ENCODE data around the gene ETV6.
"Not testable (repeated sequence)": the region's sequence is repeated elsewhere in the genome, so short reads cannot be mapped to it uniquely, and the experiment has no call there.

The ETV6 gene

DNA sequence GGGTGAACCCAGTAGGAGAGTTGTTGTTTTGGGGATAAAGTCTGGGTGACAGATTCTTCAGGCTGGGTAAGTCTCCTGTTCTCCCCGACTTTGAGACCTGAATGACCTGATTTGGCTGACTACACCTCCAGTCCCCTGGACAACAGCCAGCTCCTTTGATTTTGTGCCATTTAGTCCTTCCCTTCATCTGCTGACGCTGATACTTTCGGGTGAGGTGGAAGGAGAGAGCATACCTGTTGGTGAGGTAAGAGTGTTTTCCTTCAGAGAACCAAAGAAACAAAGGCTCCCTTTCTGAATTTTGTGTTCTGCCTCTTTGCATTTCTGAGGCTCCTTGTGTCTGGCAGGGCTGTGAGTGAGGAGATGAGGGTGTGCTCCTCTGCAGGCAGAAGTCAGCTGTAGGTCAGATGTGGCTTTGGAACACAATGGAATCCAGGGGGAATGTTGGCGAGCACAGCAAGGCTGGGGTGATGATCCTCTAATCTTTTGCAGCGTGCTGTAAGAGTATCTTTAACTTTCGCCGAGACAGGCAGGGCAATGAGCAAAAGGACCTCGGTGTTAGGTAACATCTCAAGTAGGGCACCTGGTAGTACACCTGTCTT, 12.1 kb downstream of the ETV6 start:
- no peak for DNase-seq

DNA sequence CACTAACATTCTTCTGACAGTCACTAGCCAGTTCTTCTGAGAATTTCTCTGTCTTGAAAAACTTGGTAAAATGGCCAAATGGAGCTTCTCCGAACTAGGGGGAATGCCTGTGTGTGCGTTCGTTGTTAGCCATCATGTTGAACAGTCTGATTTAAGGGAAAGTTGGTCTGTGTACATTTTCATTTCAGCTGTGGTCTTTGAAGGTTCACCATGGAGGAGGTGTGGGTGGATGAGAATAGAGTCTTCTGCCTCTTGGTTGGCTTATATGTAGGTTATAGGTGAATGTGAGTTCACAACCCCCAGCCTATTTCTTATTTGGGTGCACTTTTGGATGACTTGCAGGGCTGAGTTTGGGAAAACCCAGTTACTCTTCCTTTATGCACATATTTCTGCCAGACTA, 12.9 kb downstream of the ETV6 start:
- in situ Hi-C loops (cut with HindIII; ENCODE audit: low pct_ligation_motif_present, low pct_unique_long_range_greater_than_20kb, low sequenced_read_pairs), result no loop called here
- DNase-seq, result no peak

More for the DNA sequence above, 12.1 kb downstream of the ETV6 start:
- in situ Hi-C loops (cut with HindIII; ENCODE audit: low pct_ligation_motif_present, low pct_unique_long_range_greater_than_20kb, low sequenced_read_pairs), result no loop called here

GRCh38 chr12:11663130-11663529, 13.7 kb downstream of the ETV6 start:
- in situ Hi-C loops (cut with HindIII; ENCODE audit: low pct_ligation_motif_present, low pct_unique_long_range_greater_than_20kb, low sequenced_read_pairs), result no loop called here
- no peak for DNase-seq

DNA sequence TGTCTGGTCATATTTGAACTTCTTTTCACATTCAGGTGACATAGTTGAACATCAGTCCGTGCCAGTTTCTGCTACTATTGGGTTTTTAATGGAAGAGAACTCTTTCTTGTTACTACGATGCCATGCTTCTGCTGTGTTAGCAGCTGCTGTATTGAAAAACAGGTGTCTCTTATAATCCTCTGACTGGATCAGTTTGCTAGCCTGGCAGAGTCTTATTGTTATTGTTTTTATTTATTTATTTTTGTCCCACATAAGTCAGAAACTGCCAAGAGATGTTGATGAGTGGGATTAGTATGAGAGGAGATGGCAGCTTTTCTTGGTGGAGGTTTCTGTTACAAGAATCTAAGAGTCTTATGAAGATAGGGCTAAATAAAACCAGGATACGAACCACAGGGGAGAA, 14.6 kb downstream of the ETV6 start:
- in situ Hi-C loops (cut with HindIII; ENCODE audit: low pct_ligation_motif_present, low pct_unique_long_range_greater_than_20kb, low sequenced_read_pairs), result no loop called here
- no peak for DNase-seq

DNA sequence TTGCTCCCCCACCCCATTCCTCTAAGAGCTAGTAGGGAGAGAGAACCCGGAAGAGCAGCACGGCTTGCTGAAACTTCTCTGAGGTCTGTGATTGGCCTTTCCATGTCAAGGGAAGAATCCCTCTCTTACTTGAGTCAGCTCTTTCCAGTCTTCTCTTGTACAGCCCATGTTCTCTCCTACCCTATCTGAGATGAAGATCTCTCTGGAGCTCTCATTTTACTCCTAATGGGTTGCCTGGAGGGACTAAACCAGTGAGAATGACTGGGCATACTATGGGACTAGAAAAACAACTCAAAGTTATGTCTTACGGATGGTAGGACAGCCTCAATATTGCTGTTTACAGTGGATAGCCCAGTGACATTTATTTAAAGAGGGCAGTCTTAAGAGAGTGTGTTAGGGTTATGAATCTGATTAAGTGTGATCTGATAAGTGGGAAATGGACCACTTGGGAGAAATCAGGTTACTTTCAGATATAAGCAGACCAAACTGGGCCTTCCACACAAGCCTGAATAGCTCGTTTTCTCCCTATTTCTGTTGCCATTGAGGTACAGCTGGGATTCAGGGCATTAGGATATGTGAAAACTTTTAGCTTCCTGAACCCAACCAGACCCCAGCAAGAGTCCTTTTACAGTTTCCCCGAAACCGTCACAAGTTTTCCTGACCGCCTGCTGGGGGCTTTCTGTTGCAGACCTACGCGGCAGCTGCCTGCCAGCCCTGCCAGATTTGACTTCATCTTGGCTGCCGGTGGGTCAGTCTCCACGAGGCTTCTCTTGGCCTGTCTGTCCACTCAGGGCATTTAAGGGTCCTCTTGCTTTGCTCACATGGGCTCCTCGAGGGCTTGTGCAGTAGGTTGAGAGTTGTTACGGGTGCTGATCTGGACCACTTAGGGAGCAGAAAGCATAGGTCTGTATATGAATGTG, 16.9 kb downstream of the ETV6 start:
- in situ Hi-C loops (cut with HindIII; ENCODE audit: low pct_ligation_motif_present, low pct_unique_long_range_greater_than_20kb, low sequenced_read_pairs), result no loop called here
- DNase-seq, result no peak

- in situ Hi-C loops (cut with HindIII; ENCODE audit: low pct_ligation_motif_present, low pct_unique_long_range_greater_than_20kb, low sequenced_read_pairs), result no loop called here
- no peak for DNase-seq
These were observed 17.7 kb downstream of the ETV6 start for GRCh38 chr12:11667171-11667570.

GRCh38 chr12:11668611-11669010, 19.1 kb downstream of the ETV6 start:
- DNase-seq, result no peak
- in situ Hi-C loops (cut with HindIII; ENCODE audit: low pct_ligation_motif_present, low pct_unique_long_range_greater_than_20kb, low sequenced_read_pairs), result no loop called here

DNA sequence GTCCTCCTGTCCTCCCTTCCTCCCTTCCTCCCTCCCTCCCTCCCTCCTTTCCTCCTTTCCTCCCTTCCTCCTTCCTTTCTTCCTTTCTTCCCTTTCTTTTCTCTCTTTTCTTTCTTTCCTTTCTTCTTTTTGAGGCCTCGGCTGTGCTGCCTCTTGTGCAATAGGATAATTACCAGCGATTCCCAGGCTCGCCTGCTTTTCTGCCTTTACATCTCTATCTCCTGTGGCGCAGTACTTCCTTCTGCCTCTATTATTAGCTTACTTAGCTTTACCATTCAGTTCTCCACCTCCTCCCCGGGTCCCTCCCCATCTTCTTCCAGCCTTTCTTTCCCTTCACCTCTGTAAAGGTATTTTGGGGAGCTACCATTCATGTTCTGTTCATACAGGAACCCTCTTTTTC, 19.9 kb downstream of the ETV6 start:
- DNase-seq, result no peak
- in situ Hi-C loops (cut with HindIII; ENCODE audit: low pct_ligation_motif_present, low pct_unique_long_range_greater_than_20kb, low sequenced_read_pairs), result no loop called here

- in situ Hi-C loops (cut with HindIII; ENCODE audit: low pct_ligation_motif_present, low pct_unique_long_range_greater_than_20kb, low sequenced_read_pairs), result no loop called here
- DNase-seq, result no peak
These were observed 23.1 kb downstream of the ETV6 start for GRCh38 chr12:11672256-11673191.

DNA sequence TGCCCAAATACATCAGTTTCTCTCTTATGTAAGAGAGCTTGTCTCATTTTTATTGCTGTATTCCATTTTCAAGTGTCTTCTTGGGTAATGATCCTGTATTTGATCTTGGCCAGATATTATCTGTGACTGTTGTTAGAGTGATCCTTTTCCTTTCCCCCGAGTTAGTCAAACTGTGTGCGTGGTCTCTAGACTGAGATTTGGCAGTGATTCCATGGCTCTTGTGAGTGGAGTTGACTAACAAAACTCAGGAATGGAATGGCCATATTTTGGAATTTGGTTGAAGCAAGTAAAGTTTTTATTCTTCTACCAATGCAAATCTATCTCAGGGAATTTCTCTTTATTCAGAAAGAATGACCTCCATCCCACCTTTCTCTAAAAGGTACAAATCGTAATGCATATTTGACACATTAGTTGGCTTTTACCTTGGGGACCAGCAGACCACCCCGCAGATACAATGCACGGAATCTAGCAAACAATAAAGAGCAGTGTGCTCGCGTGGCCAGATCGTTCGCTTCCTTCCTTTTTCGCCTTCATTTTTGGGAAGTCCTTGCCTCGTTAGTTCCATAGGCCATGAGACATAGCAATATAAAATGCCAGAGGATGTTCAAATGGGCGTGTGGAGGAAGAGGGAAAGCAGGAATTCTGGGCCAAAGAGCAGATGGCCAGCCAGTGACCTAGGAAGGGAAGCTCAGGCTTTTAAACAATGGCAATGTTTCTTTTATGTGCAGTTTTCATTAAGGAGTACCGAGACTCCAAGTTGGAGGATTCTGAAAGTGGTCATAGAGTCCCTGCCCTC, 24.4 kb downstream of the ETV6 start:
- in situ Hi-C loops (cut with HindIII; ENCODE audit: low pct_ligation_motif_present, low pct_unique_long_range_greater_than_20kb, low sequenced_read_pairs), result no loop called here
- DNase-seq, result no peak

- in situ Hi-C loops (cut with HindIII; ENCODE audit: low pct_ligation_motif_present, low pct_unique_long_range_greater_than_20kb, low sequenced_read_pairs), result no loop called here
- DNase-seq, result no peak
These were observed 25.5 kb downstream of the ETV6 start for GRCh38 chr12:11674894-11675390.

DNA sequence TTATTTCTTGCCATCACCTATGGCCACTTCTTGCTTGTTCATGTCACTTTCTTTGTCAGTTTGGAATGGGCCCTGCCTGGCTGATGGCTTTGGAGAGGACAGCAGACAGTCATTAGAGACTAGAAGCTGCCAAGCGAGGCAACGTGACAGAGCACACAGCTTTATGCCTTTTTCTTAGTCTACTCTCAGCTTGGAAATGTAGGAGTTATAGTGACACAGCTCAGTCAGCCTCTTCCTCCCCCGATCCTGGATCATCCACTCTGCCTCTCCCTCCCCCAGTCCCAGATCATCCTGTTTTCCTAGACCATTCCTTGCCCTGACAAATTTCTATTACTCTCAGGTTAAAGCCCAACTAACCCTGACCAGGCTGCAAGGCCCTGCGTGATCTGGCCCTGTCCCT, 26.6 kb downstream of the ETV6 start:
- DNase-seq, result no peak

DNA sequence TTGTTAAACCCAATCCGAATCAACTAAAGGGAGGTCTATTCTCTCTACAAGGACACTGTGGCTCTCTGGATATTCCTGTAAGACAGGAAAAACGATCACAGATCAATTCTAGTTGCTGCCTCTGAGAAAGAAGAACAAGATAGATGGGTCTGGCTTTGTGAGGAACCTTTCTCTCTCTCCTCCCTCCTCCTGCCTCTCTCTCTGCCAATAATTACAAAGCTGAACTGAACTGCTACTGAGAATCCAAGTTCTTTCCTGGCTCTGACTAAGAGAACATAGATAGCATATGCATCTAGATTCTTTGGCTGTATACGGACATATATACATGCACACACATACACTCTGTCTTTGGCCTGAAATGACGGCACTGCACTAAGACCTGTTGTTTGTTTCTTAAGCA, 27.6 kb downstream of the ETV6 start:
- no peak for DNase-seq
- in situ Hi-C loops (cut with HindIII; ENCODE audit: low pct_ligation_motif_present, low pct_unique_long_range_greater_than_20kb, low sequenced_read_pairs), result no loop called here

More for the DNA sequence above, 26.6 kb downstream of the ETV6 start:
- in situ Hi-C loops (cut with HindIII; ENCODE audit: low pct_ligation_motif_present, low pct_unique_long_range_greater_than_20kb, low sequenced_read_pairs), result no loop called here

- in situ Hi-C loops (cut with HindIII; ENCODE audit: low pct_ligation_motif_present, low pct_unique_long_range_greater_than_20kb, low sequenced_read_pairs), result no loop called here
These were observed 28.3 kb downstream of the ETV6 start for GRCh38 chr12:11677752-11678151.

DNA sequence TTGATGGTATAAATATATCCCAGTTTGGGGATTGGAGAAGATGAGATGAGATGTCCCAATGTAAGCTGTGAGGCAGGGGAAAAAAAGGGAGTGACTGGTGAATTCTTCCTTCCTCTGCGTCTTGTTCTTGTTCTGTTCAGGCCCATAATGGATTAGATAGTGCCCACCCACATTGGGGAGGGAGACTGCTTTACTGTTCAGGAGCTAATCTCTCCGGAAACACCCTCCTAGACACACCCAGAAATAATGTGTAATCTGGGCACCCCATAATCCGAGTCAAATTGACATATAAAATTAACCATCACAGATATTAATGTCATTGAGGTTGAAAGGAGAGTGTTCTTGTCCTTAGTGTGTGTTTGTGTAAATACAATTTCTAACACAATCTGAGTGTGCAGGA, 29.3 kb downstream of the ETV6 start:
- in situ Hi-C loops (cut with HindIII; ENCODE audit: low pct_ligation_motif_present, low pct_unique_long_range_greater_than_20kb, low sequenced_read_pairs), result no loop called here
- DNase-seq, result no peak

More at GRCh38 chr12:11677752-11678151, 28.3 kb downstream of the ETV6 start:
- DNase-seq, result no peak

GRCh38 chr12:11681207-11681606, 31.7 kb downstream of the ETV6 start:
- in situ Hi-C loops (cut with HindIII; ENCODE audit: low pct_ligation_motif_present, low pct_unique_long_range_greater_than_20kb, low sequenced_read_pairs), result no loop called here

DNA sequence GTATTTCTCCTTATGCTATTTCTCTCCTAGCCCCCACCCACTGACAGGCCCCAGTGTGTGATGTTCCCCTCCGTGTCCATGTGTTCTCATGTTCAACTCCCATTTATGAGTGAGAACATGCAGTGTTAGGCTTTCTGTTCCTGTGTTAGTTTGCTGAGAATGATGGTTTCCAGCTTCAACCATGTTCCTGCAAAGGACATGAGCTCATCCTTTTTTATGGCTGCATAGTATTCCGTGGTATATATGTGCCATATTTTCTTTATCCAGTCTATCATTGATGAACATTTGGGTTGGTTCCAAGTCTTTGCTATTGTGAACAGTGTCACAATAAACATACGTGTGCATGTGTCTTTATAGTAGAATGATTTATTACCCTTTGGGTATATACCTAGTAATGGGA, 32.2 kb downstream of the ETV6 start:
- in situ Hi-C loops (cut with HindIII; ENCODE audit: low pct_ligation_motif_present, low pct_unique_long_range_greater_than_20kb, low sequenced_read_pairs); DNase-seq: not testable (repeated sequence)

More at GRCh38 chr12:11681207-11681606, 31.7 kb downstream of the ETV6 start:
- DNase-seq, result no peak

DNA sequence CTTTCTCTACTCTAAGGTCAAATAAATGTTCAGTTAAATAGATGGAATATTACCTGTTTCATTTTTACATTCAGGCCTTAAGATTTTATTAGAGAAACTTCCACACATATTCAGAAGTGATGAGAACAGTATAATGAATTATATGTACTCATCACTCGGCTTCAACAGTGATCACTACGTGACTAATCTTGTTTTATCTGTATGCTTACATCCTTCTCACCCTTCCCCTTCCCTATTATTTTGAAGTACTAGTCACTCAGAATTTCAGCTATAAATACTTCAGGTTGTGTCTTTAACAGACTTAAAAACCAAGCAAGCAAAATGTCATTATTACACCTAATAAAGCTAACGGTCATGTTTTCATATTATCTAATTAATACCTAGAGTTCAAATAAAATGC, 34.9 kb downstream of the ETV6 start:
- DNase-seq, result no peak

More for the DNA sequence above, 34.9 kb downstream of the ETV6 start:
- in situ Hi-C loops (cut with HindIII; ENCODE audit: low pct_ligation_motif_present, low pct_unique_long_range_greater_than_20kb, low sequenced_read_pairs), result no loop called here

Measured in ACHN (cell line).